Stimulated activated CD4-positive, alpha-beta T cell treated with anti-CD3 and anti-CD28 coated beads, Interleukin-4, amount 100 ng/mL, for 24 hours (primary cell): ENCODE results near the gene P2RX6.

Source experiments
- DNase-seq: peaks from one replicate; pipeline ENCODE4 v3.0.0-alpha.2; 2020

The P2RX6 gene

DNA sequence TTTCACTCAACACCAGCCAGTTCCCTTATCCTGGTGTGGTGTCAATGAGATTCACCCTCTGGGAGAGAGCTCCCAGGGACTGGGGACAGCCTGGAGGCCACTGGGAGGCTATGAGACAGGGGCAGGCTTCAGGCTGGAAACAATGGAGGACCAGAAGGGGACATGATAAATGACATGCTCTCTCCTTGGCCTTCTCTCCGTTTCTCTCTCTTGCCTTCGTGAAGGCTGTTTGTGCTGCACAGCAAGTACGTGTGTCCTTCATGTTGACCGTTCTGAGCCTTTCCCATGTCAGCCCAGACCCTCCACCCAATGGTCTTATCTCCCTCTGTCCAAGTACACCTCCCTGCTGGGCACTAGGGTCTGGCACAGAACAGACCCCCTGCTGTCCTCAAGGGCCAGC, 34.4 kb upstream of the P2RX6 start:
- DNase-seq = no peak

DNA sequence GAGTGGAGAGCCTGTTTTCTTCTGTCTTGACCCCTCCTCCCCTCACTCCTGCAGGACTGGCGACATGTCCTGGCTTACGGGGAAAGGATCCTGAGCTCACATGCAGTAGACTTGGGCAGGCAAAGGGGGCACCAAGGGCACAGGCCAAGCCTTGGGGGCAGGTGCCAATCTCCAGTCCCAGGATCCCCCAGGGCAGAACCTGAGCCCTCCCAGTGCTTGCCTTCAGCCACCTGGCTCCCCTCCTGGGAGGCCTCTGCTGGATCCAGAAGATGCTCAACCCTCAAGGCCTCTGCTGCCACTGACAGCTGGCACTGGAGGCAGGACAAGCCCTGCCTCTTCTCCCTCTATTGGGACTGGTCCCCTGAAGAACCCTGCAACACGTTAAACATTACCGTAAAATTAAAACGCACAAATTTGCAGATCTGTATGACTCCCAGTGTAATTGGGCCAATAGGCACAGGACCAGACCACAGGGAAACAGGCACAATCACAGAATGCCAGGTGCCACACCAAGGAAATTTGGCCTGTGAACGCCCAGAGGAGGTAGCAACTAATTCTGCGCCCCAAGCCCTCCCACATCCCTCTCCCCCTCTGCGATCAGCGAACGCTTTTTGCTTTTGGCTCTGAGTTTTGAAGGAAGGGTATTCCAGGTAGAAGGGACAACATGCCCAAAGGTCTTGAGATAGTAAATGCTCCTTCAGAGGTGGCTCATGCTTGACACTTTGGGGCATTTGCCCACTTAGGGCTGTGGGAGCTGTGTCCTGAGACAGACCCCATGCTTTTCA, 33.8 kb upstream of the P2RX6 start:
- DNase-seq = no peak

DNA sequence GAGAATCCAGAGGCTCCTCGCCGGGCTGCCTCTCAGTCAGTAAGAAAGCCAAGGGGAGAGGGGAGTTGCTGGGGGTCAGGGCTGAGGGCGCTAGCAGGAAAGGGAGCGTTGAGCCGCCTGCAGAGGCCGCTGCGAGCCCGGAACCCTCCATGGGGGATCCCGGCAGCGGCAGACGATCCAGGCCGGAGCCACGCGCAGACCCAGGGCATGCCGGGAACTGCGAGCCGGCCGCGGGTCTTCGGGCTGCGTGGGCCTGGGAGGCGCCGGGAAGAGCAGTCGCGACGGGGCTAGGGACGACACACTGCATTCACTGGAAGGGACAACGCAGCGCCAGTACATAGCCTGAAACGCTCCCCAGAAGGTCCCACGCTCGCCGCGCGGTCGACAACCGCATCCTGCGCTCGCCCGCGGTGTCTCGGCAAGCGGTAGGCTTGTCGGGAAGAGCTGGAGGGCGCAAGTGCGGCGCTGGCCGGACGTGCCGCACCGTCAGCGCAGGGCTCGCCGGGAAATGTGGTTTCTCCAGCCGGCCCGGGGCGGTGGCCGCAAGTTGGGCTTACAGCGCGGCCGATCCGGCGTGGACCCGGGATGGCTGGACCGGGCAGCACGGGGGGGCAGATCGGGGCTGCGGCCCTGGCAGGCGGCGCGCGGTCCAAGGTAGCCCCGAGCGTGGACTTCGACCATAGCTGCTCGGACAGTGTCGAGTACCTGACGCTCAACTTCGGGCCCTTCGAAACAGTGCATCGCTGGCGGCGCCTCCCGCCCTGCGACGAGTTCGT, 33.0 kb upstream of the P2RX6 start, which contains the start of gene LZTR1:
LZTR1 (plus strand) TSS at position 511 of the 776 bp plus-strand sequence; CDS start at position 586, 75 bp downstream.
- DNase-seq = peak; percentile 73

DNA sequence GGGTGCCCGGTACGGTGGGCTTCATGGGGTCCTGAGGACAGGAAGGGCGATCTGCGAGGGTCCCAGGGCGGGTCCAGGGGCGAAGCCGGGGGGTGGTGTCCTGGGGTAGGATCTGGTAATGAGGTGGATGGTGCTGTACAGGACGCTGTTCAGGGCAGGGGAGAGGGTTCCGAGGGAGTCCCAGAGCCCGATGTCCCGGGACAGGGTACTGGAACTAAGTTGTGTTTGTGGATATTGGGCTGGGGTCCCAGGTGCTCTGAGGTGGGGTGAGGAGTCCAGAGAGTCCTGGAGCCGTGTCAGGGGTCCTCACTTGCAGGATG, 32.4 kb upstream of the P2RX6 start:
- no peak for DNase-seq

DNA sequence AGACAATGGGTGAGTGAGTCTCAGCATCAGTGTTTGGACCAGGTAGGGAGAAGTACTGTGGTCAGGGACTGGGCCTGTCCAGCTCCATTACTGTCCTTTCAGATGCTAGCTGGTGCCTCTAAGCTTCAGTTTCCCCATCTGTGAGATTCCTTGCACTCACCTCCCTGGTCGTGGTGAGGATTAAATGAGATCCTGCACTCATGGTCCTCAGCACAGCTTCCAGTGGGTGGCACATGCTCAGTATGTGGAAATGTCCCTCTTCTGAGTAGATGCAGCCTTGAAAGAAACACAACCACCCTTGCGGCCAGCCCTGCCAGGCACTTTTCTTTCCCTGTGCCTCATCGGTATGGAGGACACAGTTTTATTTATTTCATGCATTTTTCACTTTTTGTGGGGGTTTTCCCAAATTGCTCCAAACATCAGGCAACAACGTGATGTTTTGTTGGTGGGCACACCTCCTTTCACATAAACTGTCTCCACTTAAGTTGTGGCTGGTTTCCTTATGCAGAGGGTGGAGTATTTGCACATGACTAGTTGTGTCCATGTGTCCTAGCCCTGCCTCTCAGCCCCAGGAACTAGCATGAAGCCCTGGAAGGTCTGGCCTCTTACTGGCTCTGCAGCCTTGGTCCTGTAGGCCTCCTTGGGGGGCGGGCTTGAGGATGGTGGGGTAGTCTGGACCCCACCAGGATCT, 31.7 kb upstream of the P2RX6 start:
- no peak for DNase-seq

DNA sequence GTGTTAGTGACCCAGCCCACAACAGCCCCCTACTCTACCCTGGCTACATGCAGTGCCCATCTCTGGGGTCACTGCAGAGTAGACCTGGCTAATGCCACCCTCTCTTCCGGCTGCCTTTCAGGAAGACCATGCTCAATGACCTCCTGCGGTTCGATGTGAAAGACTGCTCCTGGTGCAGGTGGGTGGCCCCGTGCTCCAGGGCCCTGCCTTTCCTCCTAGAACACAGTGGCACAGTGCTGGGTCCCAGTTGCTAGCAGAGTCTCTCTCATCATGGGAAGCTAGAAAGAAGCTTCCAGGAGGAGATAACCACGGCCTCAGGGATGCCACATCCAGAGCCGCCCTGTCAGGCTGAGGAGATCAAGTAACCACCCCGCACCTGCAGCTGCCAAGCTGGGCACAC, 29.2 kb upstream of the P2RX6 start:
- no peak for DNase-seq

DNA sequence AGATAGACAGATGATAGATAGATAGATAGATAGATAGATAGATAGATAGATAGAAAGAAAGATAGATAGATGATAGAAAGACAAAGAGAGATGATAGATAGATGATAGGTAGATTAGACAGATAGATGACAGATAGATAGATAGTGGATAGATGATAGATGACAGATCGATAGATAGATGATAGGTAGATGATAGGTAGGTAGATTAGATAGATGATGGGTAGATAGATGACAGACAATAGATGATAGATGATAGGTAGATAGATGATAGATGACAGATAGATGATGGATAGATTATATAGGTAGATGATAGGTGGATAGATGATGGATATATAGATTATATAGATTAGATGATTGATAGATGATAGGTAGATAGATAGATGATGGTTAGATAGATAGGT, 28.6 kb upstream of the P2RX6 start:
- DNase-seq = no peak

DNA sequence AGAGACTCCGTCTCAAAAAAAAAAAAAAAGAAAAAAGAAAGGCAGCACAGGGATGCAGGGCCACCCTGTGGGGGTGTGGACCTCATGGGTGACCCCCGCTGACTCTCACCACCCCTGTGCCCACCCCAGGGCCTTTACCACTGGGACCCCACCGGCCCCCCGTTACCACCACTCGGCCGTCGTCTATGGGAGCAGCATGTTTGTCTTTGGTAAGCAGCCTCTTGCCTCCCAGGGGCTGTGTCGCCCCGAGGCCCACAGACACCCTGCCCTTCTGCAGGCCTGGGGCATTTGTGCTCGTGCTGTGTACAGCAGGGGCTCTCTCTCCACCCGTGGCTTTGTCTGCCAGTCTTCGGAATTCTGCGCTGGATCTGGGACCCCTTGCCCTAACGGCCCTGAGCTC, 27.6 kb upstream of the P2RX6 start:
- no peak for DNase-seq

DNA sequence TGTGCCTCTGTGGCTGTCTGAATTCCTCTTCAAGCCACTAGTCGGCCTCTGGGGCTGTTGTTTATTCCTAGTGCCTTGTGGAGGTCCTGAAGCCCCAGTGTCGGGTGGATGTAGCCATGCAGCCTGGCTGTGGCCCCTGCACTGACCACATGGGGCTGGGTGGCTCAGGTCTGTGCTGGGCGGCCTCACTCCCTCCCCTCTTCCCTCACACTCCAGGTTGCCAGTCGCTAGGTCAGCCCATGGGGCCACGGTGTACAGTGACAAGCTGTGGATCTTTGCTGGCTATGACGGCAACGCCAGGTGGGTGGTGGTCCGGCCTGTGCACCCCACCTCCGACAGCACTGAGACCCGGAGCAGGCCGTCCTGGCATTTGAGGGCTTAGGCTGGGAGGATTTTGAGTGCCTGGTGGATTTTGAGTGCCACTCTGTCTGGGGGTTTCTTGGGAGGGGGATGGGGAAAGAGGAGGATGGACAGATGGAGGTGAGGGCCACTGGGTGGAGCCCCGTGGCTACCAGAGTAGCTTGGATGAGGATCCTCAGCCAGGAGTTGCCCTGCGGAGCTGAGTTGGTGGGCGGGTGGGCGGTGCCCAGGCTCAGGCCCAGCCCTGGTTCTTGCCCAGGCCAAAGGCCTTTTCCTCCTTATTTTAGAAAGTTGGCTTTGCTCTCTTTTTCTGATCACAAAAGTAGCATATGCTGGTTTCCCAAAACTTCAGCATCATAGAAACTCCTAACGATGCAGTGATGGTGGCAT, 26.2 kb upstream of the P2RX6 start:
- DNase-seq = no peak

DNA sequence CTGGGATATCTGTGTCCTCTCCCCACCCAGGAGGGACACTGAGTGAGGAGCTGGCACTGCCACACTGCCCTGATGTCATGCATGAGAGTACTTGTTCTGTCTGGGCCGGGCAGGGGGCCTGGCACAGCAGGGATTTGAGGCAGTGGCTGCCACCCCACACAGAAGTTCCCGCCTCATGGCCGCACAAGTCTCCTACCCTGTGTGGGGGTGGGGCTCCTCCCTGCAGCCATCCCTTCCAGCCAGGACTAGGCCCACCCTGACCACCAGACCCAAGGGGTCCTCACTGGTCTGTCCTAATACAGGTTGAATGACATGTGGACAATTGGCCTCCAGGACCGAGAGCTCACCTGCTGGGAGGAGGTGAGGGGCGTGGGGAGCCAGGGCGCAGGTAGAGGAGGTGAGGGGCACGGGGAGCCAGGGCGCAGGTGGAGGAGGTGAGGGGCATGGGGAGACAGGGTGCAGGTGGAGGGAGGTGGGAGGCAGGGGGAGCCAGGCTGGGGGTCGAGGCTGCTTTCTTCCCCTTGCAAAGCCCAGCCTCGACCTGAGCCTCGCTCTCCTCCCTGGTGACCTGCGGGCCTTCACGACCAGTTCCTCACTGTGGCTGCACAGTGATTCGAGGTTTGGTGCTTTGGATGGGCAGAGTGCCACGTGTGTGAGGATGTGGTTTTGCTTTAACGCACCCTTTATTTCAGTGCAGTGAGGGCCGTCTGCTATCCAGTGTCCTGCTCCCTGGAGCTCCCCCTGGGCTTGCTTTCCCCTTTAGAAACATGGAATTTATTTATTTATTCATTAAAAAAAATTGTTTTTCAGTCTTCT, 25.4 kb upstream of the P2RX6 start:
- DNase-seq = no peak

DNA sequence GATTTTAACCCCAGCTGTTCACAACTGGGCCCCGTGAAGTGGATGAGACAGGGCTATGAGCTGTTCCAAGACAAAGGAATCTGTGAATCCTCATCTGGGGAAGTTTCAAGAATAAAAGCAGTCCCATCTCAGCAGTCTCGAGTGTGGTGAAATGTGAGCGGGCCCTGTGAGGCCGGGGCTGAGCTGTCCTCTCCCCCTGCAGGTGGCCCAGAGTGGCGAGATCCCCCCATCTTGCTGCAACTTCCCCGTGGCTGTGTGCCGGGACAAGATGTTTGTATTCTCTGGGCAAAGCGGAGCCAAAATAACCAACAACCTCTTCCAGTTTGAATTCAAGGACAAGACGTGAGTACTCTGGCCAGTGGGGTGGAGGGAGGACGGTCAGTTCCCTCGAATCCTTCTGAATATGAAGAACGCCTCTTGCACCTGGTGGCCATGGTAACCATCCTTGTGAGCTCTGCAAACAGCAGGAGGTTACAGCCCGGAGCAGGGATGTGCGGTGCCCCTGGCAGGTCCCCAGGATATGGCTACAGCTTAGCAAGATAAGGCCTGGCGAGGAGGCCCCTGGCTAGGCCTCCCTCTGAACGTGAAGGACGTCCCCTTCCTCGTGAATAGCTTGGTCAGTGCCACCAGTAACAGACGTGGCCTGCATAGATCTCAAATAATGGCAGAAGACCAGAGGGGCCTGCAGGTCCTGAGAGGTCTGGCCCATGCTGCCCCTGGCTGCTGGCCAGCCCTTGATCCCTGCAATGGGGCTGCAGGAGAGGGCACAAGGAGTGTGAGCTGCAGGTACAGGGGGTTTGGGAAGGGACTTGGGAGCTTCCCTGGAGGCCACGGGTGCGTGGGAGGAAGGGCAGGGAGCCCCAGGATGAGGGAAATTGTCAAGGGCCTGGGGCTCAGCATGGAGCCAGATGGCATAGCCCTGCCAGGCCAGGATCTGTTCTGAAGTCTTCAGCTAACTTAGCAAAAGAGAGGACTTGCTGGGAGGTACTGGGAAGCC, 24.5 kb upstream of the P2RX6 start:
- no peak for DNase-seq

DNA sequence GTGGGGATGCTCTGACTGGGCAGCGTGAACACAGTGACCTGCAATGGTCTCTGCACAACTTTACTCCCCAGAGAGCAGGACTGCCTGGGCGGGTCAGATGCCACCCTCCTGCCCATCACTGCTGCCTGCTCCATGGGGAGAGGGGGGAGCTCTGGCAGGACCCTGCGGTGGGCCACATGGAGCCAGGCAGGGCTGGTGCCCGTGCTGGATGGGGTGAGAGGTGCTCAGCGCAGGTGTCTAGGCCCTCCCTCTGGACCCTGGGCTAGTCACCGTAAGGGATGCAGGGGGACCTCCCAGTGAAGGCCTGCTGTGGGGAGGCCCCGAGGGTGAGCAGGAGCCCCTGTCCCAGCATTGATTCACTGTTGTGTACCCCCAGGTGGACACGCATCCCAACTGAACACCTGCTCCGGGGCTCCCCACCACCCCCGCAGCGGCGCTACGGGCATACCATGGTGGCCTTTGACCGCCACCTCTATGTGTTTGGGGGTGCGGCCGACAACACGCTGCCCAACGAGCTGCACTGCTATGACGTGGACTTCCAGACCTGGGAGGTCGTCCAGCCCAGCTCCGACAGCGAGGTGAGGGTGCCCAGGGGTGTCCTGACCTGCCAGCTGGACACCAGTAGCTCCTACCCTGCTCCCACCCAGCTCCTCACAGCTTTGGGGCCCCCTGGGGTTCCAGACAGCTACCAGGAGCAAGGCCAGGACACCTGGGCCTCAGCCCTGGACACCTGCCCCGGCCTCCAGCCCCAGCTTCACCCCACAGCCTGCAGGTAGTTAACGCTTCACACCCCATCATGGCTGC, 23.5 kb upstream of the P2RX6 start:
- no peak for DNase-seq

DNA sequence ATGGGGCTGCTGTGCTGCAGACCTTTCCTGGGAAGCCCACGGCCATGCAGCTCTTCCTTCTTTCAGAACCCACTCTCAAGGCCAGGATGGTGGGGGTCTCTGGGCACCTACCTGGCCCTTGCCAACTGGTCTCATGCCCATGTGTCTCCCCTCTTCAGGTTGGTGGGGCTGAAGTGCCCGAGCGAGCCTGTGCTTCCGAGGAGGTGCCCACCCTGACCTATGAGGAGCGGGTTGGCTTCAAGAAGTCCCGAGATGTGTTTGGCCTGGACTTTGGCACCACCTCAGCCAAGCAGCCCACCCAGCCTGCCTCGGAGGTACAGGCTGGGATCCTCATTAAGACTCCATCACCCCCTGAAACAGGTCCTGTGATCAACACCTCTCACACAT, 22.9 kb upstream of the P2RX6 start:
- DNase-seq = no peak

DNA sequence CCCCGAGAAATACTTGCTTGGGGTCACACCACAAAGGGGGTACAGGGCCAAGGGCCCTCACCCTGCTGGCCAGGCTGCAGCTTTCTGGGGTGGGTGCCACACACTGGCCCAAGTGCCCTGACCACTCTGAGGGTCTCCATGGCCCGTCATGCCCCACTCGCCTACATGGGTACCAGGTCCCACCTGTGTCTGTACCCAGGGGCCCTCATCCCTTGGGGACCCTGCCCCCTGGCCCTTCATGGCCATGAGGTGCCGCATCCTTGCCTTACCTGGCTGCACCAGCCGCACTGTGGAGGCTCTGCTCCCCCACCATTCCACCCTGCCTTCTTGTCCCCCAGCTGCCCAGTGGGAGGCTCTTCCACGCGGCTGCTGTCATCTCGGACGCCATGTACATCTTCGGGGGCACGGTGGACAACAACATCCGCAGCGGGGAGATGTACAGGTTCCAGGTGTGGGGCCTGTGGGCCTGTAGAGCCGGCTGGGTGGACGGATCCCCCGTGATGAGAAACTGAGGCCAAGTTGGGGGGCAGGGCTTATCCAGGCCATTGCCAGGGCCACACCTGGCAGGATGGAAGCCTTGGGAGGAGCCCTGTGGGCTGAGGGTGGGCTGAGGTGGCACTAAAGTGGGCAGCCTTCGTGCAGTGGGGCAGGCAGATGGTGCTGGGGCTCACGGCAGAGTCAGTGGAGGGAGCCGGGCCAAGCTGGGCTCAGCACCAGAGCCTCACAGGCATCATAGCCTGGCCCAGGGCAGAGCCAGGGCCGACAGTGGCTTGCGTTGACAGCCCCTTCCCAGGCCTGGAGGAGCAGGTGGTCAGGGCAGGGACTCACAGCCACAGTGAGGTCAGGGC, 22.3 kb upstream of the P2RX6 start:
- DNase-seq = no peak

DNA sequence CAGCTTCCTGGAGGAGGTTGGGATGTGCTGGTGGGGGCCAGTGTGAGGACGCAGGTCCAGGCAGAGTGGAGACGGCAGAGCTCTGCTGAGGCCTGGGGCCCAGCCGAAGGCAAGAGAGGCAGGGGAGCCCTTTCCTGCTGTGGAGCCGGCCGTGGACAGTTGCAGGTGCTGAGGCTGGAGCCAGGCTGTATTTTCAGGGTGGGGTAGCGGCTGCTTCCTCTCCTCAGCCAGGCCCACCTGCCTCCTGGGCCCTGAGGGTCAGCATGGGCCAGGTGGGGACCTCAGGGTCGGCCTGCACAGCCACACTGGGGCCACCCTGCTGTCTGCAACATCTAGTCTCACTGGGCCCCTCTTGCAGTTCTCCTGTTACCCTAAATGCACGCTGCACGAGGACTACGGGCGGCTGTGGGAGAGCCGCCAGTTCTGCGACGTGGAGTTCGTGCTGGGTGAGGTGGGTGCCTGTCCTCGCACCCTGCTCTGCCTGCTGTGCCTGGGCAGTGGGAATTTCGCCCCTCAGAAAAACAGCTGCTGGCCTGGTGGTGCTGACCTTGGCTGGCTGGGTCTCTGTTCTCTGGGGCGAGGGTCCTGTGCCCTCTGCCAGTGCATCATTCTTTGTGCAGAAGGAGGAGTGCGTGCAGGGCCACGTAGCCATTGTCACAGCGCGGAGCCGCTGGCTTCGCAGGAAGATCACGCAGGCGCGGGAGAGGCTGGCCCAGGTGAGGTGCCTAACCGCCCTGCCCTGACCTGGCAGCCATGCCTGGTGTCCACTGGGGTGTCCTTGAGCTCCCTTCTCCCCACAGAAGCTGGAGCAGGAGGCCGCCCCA, 21.4 kb upstream of the P2RX6 start:
- no peak for DNase-seq

DNA sequence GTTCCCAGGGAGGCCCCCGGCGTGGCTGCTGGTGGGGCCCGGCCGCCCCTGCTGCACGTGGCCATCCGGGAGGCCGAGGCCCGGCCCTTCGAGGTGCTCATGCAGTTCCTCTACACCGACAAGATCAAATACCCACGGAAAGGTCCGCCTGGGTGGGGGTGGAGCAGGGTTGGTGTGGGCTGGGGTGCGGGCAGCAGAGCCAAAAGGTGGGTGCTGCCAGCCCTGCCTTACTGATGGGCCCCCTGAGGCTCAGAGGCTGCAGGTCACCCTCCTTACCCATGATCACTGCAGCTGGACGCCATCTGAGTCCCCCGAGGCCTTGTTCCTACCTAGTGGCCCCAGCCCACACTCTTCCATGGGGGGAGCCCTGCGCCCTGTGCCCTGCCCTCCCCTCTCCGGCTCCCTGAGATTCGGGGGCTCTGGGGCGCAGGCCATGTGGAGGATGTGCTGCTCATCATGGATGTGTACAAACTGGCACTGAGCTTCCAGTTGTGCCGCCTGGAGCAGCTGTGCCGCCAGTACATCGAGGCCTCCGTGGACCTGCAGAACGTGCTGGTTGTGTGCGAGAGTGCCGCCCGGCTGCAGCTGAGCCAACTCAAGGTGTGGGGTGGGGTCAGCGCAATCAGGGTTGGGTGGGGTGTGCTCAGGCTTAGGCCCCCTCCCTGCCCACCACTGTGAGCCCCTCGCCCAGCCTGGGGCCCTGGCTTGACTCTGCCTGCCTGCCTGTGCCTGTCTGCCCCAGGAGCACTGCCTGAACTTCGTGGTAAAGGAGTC, 20.6 kb upstream of the P2RX6 start:
- no peak for DNase-seq

DNA sequence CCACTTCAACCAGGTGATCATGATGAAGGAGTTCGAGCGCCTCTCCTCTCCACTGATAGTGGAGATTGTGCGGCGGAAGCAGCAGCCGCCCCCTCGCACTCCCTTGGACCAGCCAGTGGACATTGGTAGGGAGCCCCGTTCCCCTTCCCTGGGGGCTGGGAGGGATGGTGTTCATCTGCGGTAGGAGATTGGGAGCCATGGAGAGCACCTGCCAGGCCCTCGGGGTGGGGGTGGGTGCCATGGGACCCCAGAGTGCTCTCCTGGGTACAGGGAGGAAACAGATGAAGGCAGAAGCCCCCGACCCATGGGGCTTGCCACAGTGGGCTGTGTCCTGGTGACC, 20.1 kb upstream of the P2RX6 start:
- no peak for DNase-seq
